CD14-positive monocyte (primary cell): Measurements from ENCODE around the gene RAPH1. TPM values are rescaled to one million over a fixed set of nuclear protein-coding genes. Genes with fewer than 3 reads are reported as not detected.

ENCODE experiments used
- DNase-seq, 3 donors: peaks; one replicate each; pipeline ENCODE4 v3.0.0-alpha.2; 2011 to 2022
- H2AFZ ChIP-seq: 2 replicates; pipeline ENCODE4 v1.6.0; 2012; ENCODE audit warnings: mild to moderate bottlenecking, low read depth, low read length, inconsistent platforms; ENCODE audit not compliant: insufficient read depth, poor library complexity, severe bottlenecking
- H3K27ac ChIP-seq, 2 donors: 1 replicate in 1 of 2; 2 replicates in 1 of 2; pipeline ENCODE4 v1.5.1; 2012 to 2013; ENCODE audit warnings: low read length in 2 of 2, control low read depth in 1 of 2, inconsistent platforms in 1 of 2, low read depth in 1 of 2, mild to moderate bottlenecking in 1 of 2
- H3K27me3 ChIP-seq, 2 donors: one replicate each; pipeline versions ENCODE4 v1.6.0 to v1.6.1; 2011 to 2013; ENCODE audit warnings: low read length in 2 of 2; ENCODE audit not compliant: control insufficient read depth in 2 of 2, insufficient read depth in 2 of 2
- H3K36me3 ChIP-seq, 2 donors: replicated peaks in 1 of 2; 1 replicate in 1 of 2; 2 replicates in 1 of 2; pipeline versions ENCODE4 v1.5.1 to v1.6.1; 2012 to 2013; ENCODE audit warnings: low read length in 2 of 2, control low read depth in 1 of 2, inconsistent platforms in 1 of 2, mild to moderate bottlenecking in 1 of 2; ENCODE audit not compliant: insufficient read depth in 2 of 2, control insufficient read depth in 1 of 2
- H3K4me1 ChIP-seq, 2 donors: 1 replicate in 1 of 2; 2 replicates in 1 of 2; pipeline versions ENCODE4 v1.5.1 to v1.6.1; 2012 to 2013; ENCODE audit warnings: low read length in 2 of 2, control low read depth in 1 of 2, inconsistent platforms in 1 of 2, mild to moderate bottlenecking in 1 of 2, moderate library complexity in 1 of 2; ENCODE audit not compliant: insufficient read depth in 2 of 2, control insufficient read depth in 1 of 2
- H3K4me2 ChIP-seq: replicated peaks from 2 replicates; pipeline ENCODE3; 2012; ENCODE audit warnings: low read length, moderate library complexity, mild to moderate bottlenecking; ENCODE audit not compliant: poor library complexity, severe bottlenecking; ENCODE audit errors: extremely low read depth
- H3K4me3 ChIP-seq, 3 experiments: fragments of 200-600 bp in 1 of 3; sonication (generic) in 1 of 3; replicated peaks in 1 of 3; 1 replicate in 2 of 3; 2 replicates in 1 of 3; pipeline ENCODE4 v1.5.1; 2011 to 2013; ENCODE audit warnings: low read length in 3 of 3, mild to moderate bottlenecking in 3 of 3, control low read depth in 2 of 3, low read depth in 2 of 3, inconsistent platforms in 1 of 3, moderate library complexity in 1 of 3
- H3K79me2 ChIP-seq: 2 replicates; pipeline ENCODE4 v1.6.0; 2012; ENCODE audit warnings: mild to moderate bottlenecking, control low read depth, inconsistent platforms, low read length, moderate library complexity; ENCODE audit not compliant: insufficient read depth
- H3K9ac ChIP-seq: 2 replicates; pipeline ENCODE4 v1.6.0; 2017; ENCODE audit warnings: low read length, mild to moderate bottlenecking; ENCODE audit not compliant: insufficient read depth, poor library complexity, severe bottlenecking
- H3K9me3 ChIP-seq, 2 donors: replicated peaks in 1 of 2; 1 replicate in 1 of 2; 2 replicates in 1 of 2; pipeline versions ENCODE4 v1.5.1 to v1.6.1; 2012 to 2013; ENCODE audit warnings: low read length in 2 of 2, control low read depth in 1 of 2; ENCODE audit not compliant: control insufficient read depth in 1 of 2, insufficient read depth in 1 of 2
- H4K20me1 ChIP-seq: 2 replicates; pipeline ENCODE4 v1.6.0; 2012; ENCODE audit warnings: mild to moderate bottlenecking, low read length, control low read depth, moderate library complexity; ENCODE audit not compliant: insufficient read depth
- H3K27ac Mint-ChIP-seq, 7 donors: one replicate each; pipeline ENCODE4 v1.8.0; 2020; ENCODE audit warnings: mild to moderate bottlenecking in 7 of 7, mixed read lengths in 7 of 7, moderate library complexity in 6 of 7, inconsistent platforms in 2 of 7
- H3K27me3 Mint-ChIP-seq, 3 donors: one replicate each; pipeline ENCODE4 v1.8.0; 2021 to 2022; ENCODE audit warnings: low read depth in 3 of 3, mild to moderate bottlenecking in 3 of 3, mixed read lengths in 3 of 3, moderate library complexity in 3 of 3, inconsistent platforms in 1 of 3
- H3K36me3 Mint-ChIP-seq, 2 donors: one replicate each; pipeline ENCODE4 v1.8.0; 2020; ENCODE audit warnings: mixed read lengths in 2 of 2, inconsistent platforms in 1 of 2, mild to moderate bottlenecking in 1 of 2
- H3K4me1 Mint-ChIP-seq: one replicate; pipeline ENCODE4 v1.8.0; 2020; ENCODE audit warnings: mild to moderate bottlenecking, mixed read lengths
- H3K4me3 Mint-ChIP-seq, 2 donors: one replicate each; pipeline ENCODE4 v1.8.0; 2020; ENCODE audit warnings: mild to moderate bottlenecking in 2 of 2, mixed read lengths in 2 of 2, moderate library complexity in 1 of 2
- H3K9me3 Mint-ChIP-seq, 7 donors: one replicate each; pipeline ENCODE4 v1.8.0; 2020 to 2022; ENCODE audit warnings: mixed read lengths in 7 of 7, mild to moderate bottlenecking in 6 of 7, moderate library complexity in 6 of 7, inconsistent platforms in 2 of 7
- CTCF ChIP-seq: fragments of 200-600 bp; IDR thresholded peaks from one replicate; pipeline ENCODE4 v1.8.0; 2022; ENCODE audit warnings: antibody characterized with exemption, mild to moderate bottlenecking
- WGBS: methylation state at CpG from one replicate; pipeline ENCODE4 v1.1.5; 2013; ENCODE audit warnings: missing lambda C conversion rate; ENCODE audit not compliant: insufficient coverage; 5-methylcytosine and 5-hydroxymethylcytosine counted together
- intact Hi-C, 2 donors: fragments of 100-400 bp; cut with micrococcal nuclease; formaldehyde crosslinking; loops; one replicate each; pipeline versions ENCODE4 v1.15.0 to v1.15.1; 2023
- polyA plus RNA-seq, 3 donors: library from polyadenylated mRNA; depleted of rRNA in 1 of 3; unstranded in 2 of 3; stranded (reverse) in 1 of 3; fragments of 300-500 nt in 2 of 3; fragments of >200 nt in 1 of 3; fragmentation: Illumina TruSeq in 2 of 3; gene quantifications; 1 replicate in 2 of 3; 2 replicates in 1 of 3; pipeline ENCODE4 v1.2.3, GENCODE V29; 2012 to 2021

RAPH1 gene
- polyA plus RNA-seq, 3 donors: 3.8 to 5.1 (median 4.5) TPM

GRCh38 chr2:203437511-203437910 lies 97.6 kb downstream of the RAPH1 start:
- Histone ChIP-seq H3K36me3 (peaks cover 0 to 13% of the 10 kb centered on the region in 2 donors), H3K4me3 (no peak overlapping the region), H2AFZ (no peak overlapping the region), H3K79me2 (no peaks in the 10 kb centered on the region), H3K9ac (no peak overlapping the region), H3K4me1 (no peaks in the 10 kb centered on the region), H3K27ac (no peak overlapping the region), H3K4me2 (no peak overlapping the region), H4K20me1 (no peaks in the 10 kb centered on the region), H3K27me3 (no peaks in the 10 kb centered on the region), H3K9me3 (no peaks in the 10 kb centered on the region)
- H3K36me3 Mint-ChIP-seq: peaks cover 18 to 19% of the 10 kb centered on the region in 2 donors
- H3K9me3 Mint-ChIP-seq: no peaks in the 10 kb centered on the region
- DNase-seq: no peak
- intact Hi-C loops: no loop called here
- H3K27ac Mint-ChIP-seq: no peak overlapping the region
- no peak for TF ChIP-seq CTCF
- no peaks in the 10 kb centered on the region for H3K27me3 Mint-ChIP-seq
- no peaks in the 10 kb centered on the region for H3K4me1 Mint-ChIP-seq
- H3K4me3 Mint-ChIP-seq: no peak overlapping the region
- no CpG with 5 or more reads among the region's 4 CpGs for WGBS

- peaks cover 12 to 14% of the 10 kb centered on the region in 2 donors for H3K36me3 Mint-ChIP-seq
- H3K4me3 Mint-ChIP-seq: no peak overlapping the region
- intact Hi-C loops: no loop called here
- Histone ChIP-seq H3K79me2 (no peaks in the 10 kb centered on the region), H4K20me1 (no peaks in the 10 kb centered on the region), H3K4me2 (no peak overlapping the region), H3K9me3 (no peaks in the 10 kb centered on the region), H3K27me3 (no peaks in the 10 kb centered on the region), H3K4me3 (no peak overlapping the region), H3K4me1 (no peaks in the 10 kb centered on the region), H3K27ac (no peak overlapping the region), H3K9ac (no peak overlapping the region), H2AFZ (no peak overlapping the region), H3K36me3 (peaks cover 0 to 8% of the 10 kb centered on the region in 2 donors)
- DNase-seq: no peak
- no peak for TF ChIP-seq CTCF
- H3K9me3 Mint-ChIP-seq: no peaks in the 10 kb centered on the region
- H3K4me1 Mint-ChIP-seq: no peaks in the 10 kb centered on the region
- no peak overlapping the region for H3K27ac Mint-ChIP-seq
- no CpG with 5 or more reads among the region's 2 CpGs for WGBS
- no peaks in the 10 kb centered on the region for H3K27me3 Mint-ChIP-seq
Observed at GRCh38 chr2:203436496-203436895, 98.6 kb downstream of the RAPH1 start.
